GM12892 (cell line): ENCODE measurements around the gene NPFFR1.

Source experiments
- POLR2A ChIP-seq: IDR thresholded peaks from 2 replicates; pipeline ENCODE4 v1.6.1; 2011; ENCODE audit warnings: low read depth, low read length, control low read depth
- POLR2AphosphoS5 ChIP-seq: IDR thresholded peaks from 2 replicates; pipeline ENCODE4 v1.6.1; 2011; ENCODE audit warnings: low read depth, low read length, control low read depth
- TAF1 ChIP-seq: IDR thresholded peaks from 2 replicates; pipeline ENCODE4 v1.6.1; 2011; ENCODE audit warnings: low read depth, mild to moderate bottlenecking, control low read depth, low read length, borderline replicate concordance

DNA sequence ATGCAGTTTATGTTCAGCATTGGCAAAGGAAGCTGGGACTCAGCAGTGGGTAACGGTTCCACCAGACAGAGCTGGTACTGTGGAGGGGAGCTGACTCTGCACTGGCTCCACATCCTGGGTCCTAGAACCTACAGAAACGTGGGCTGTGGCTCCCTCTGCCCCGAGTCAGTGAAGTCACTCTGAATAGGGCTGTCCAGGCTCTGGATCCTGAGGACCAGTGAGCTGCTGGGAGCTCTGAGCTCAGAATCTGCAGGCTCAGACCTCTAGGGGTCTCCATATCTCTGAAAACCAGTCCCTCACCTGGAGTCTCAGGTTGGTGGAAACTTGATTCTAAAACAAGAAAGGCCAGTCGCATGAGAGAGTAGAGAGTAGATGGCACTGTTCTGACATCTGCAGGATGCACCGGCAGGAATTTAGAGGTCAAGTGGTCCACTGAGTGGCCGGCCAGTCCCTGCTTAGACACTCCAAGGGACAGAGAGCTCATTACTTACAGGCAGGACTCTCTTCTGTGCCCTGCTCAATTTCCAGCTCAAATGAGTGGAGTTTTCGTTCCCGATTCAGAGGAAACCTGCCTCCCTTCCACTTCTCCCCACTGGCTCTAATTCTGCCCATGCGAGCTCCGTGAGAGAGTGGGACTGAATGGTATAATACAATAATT is 18.6 kb downstream of the NPFFR1 start:
- TF ChIP-seq POLR2AphosphoS5: no peak
- no peak for TF ChIP-seq POLR2A
- TF ChIP-seq TAF1: no peak
